IMR-90 (cell line): ENCODE results near the gene BTNL3. TPM values are rescaled to one million over a fixed set of nuclear protein-coding genes. Genes with fewer than 3 reads are reported as not detected.

Source experiments
- ATAC-seq: fragments of 200-7000 bp; cut with Tn5 transposase; 2 replicates; pipeline ENCODE4 v1.9.1; 2020; ENCODE audit warnings: low read depth, mild to moderate bottlenecking, moderate library complexity
- BruUV-seq: library from RNA; stranded (reverse); fragments of 400-500 nt; replicated peaks from 2 replicates; lab custom pipeline; 2021; lab: Mats Ljungman, UMichigan
- CTCF ChIA-PET: fragments of 300-600 bp; formaldehyde crosslinking; extraction: SDS; loops from one replicate; lab custom pipeline; 2021; ENCODE audit warnings: antibody characterized with exemption; lab: Yijun Ruan, JAX
- POLR2A ChIA-PET: fragments of 300-600 bp; sonication (Branson Sonifier 250); formaldehyde crosslinking; loops from one replicate; lab custom pipeline; 2022; ENCODE audit warnings: antibody characterized with exemption; ENCODE audit not compliant: unreplicated experiment; lab: Charles Lee
- DNase-seq: peaks from one replicate; pipeline ENCODE4 v3.0.0; 2013
- H2AFZ ChIP-seq: replicated peaks from 2 replicates; pipeline ENCODE3; 2013; ENCODE audit warnings: low read length, mild to moderate bottlenecking; ENCODE audit not compliant: poor library complexity
- H2AK5ac ChIP-seq: 2 replicates; pipeline ENCODE4 v1.6.1; 2013; ENCODE audit warnings: low read depth, low read length, inconsistent platforms
- H2AK9ac ChIP-seq: replicated peaks from 2 replicates; pipeline ENCODE3; 2013; ENCODE audit warnings: mild to moderate bottlenecking, low read depth, low read length, moderate library complexity; ENCODE audit not compliant: poor library complexity
- H2BK120ac ChIP-seq: 2 replicates; pipeline ENCODE4 v1.6.1; 2013; ENCODE audit warnings: low read depth, low read length, inconsistent platforms
- H2BK15ac ChIP-seq: 3 replicates; pipeline ENCODE4 v1.6.1; 2013; ENCODE audit warnings: low read depth, low read length, inconsistent platforms
- H2BK20ac ChIP-seq: 2 replicates; pipeline ENCODE4 v1.6.1; 2013; ENCODE audit warnings: low read depth, mild to moderate bottlenecking, inconsistent platforms, low read length, moderate library complexity
- H2BK5ac ChIP-seq: 2 replicates; pipeline ENCODE4 v1.6.1; 2013; ENCODE audit warnings: mild to moderate bottlenecking, low read depth, low read length, inconsistent platforms; ENCODE audit not compliant: poor library complexity, severe bottlenecking
- H3K14ac ChIP-seq: replicated peaks from 2 replicates; pipeline ENCODE4 v1.6.1; 2013; ENCODE audit warnings: low read depth, low read length, inconsistent platforms
- H3K18ac ChIP-seq: 2 replicates; pipeline ENCODE4 v1.6.1; 2013; ENCODE audit warnings: low read depth, low read length, control low read depth
- H3K23ac ChIP-seq: 2 replicates; pipeline ENCODE4 v1.6.1; 2013; ENCODE audit warnings: low read depth, low read length, inconsistent platforms
- H3K27ac ChIP-seq: 2 replicates; pipeline ENCODE4 v1.5.1; 2013; ENCODE audit warnings: mild to moderate bottlenecking, control low read depth, low read length; ENCODE audit not compliant: insufficient read depth
- H3K27me3 ChIP-seq: 2 replicates; pipeline ENCODE4 v1.6.1; 2013; ENCODE audit warnings: low read length; ENCODE audit not compliant: control insufficient read depth, insufficient read depth
- H3K36me3 ChIP-seq: 2 replicates; pipeline ENCODE4 v1.6.1; 2013; ENCODE audit warnings: low read length, mixed read lengths; ENCODE audit not compliant: control insufficient read depth, insufficient read depth
- H3K4ac ChIP-seq: 2 replicates; pipeline ENCODE4 v1.6.1; 2013; ENCODE audit warnings: low read depth, low read length, inconsistent platforms
- H3K4me1 ChIP-seq: 2 replicates; pipeline ENCODE4 v1.6.1; 2013; ENCODE audit warnings: low read length, mixed read lengths; ENCODE audit not compliant: control insufficient read depth, insufficient read depth
- H3K4me2 ChIP-seq: 2 replicates; pipeline ENCODE4 v1.6.1; 2013; ENCODE audit warnings: low read depth, mild to moderate bottlenecking, control low read depth, low read length, moderate library complexity
- H3K4me3 ChIP-seq: 2 replicates; pipeline ENCODE4 v1.5.1; 2013; ENCODE audit warnings: low read depth, mild to moderate bottlenecking, control low read depth, low read length, moderate library complexity; ENCODE audit not compliant: insufficient read depth
- H3K56ac ChIP-seq: 2 replicates; pipeline ENCODE4 v1.6.1; 2013; ENCODE audit warnings: low read length, inconsistent platforms; ENCODE audit not compliant: insufficient read depth; ENCODE audit errors: extremely low read depth
- H3K79me1 ChIP-seq, 2 experiments: 2 replicates each; pipeline ENCODE4 v1.6.1; 2013; ENCODE audit warnings: low read length in 2 of 2, inconsistent platforms in 1 of 2, low read depth in 1 of 2
- H3K9ac ChIP-seq: 2 replicates; pipeline ENCODE4 v1.6.1; 2013; ENCODE audit warnings: low read depth, low read length, control low read depth
- H3K9me1 ChIP-seq: 2 replicates; pipeline ENCODE4 v1.6.1; 2013; ENCODE audit warnings: low read length, inconsistent platforms; ENCODE audit not compliant: insufficient read depth
- H3K9me3 ChIP-seq: 2 replicates; pipeline ENCODE4 v1.6.1; 2013; ENCODE audit warnings: low read length; ENCODE audit not compliant: control insufficient read depth, insufficient read depth
- H4K20me1 ChIP-seq: 2 replicates; pipeline ENCODE4 v1.6.1; 2013; ENCODE audit warnings: low read length, inconsistent platforms; ENCODE audit not compliant: insufficient read depth
- H4K5ac ChIP-seq: 2 replicates; pipeline ENCODE4 v1.6.1; 2013; ENCODE audit warnings: mild to moderate bottlenecking, low read depth, low read length, control low read depth
- H4K8ac ChIP-seq, 2 experiments: 2 replicates each; pipeline ENCODE4 v1.6.1; 2013; ENCODE audit warnings: low read depth in 2 of 2, low read length in 2 of 2, control low read depth in 1 of 2, inconsistent platforms in 1 of 2
- H4K91ac ChIP-seq: 2 replicates; pipeline ENCODE4 v1.6.1; 2013; ENCODE audit warnings: low read depth, low read length, inconsistent platforms; ENCODE audit not compliant: insufficient read depth
- CEBPB ChIP-seq: IDR thresholded peaks from 2 replicates; pipeline ENCODE4 v1.6.1; 2012; ENCODE audit warnings: low read depth, low read length, improper control_type of control experiment
- CHD1 ChIP-seq: IDR thresholded peaks from 2 replicates; pipeline ENCODE4 v1.6.1; 2012; ENCODE audit warnings: low read depth, low read length, improper control_type of control experiment
- CTCF ChIP-seq: conservative IDR thresholded peaks from 2 replicates; pipeline ENCODE4 v1.5.1; 2012; ENCODE audit warnings: mild to moderate bottlenecking, low read depth, low read length, improper control_type of control experiment
- MAFK ChIP-seq: IDR thresholded peaks from 2 replicates; pipeline ENCODE4 v1.6.1; 2012; ENCODE audit warnings: low read depth, low read length, improper control_type of control experiment
- MXI1 ChIP-seq: IDR thresholded peaks from 2 replicates; pipeline ENCODE4 v1.6.1; 2012; ENCODE audit warnings: low read depth, mild to moderate bottlenecking, low read length, moderate library complexity, borderline replicate concordance
- NFE2L2 ChIP-seq: fragments of 150-350 bp; IDR thresholded peaks from 2 replicates; pipeline ENCODE4 v1.6.1; 2016; ENCODE audit warnings: low read depth, mild to moderate bottlenecking, low read length
- RAD21 ChIP-seq: IDR thresholded peaks from 2 replicates; pipeline ENCODE4 v1.6.1; 2012; ENCODE audit warnings: low read length, improper control_type of control experiment
- RCOR1 ChIP-seq: IDR thresholded peaks from 2 replicates; pipeline ENCODE4 v1.6.1; 2012; ENCODE audit warnings: mild to moderate bottlenecking, low read length, improper control_type of control experiment; ENCODE audit not compliant: insufficient replicate concordance
- SMC3 ChIP-seq: fragments of 150-350 bp; IDR thresholded peaks from 2 replicates; pipeline ENCODE4 v1.6.1; 2016; ENCODE audit warnings: low read depth, mild to moderate bottlenecking, antibody characterized with exemption, low read length, moderate library complexity
- USF2 ChIP-seq: fragments of 150-350 bp; IDR thresholded peaks from 2 replicates; pipeline ENCODE4 v1.6.1; 2017; ENCODE audit warnings: mild to moderate bottlenecking, antibody characterized with exemption, low read length, low read depth
- WGBS, 2 experiments: methylation state at CpG; one replicate each; pipeline versions ENCODE4 v1.1.5 to v1.1.7; 2013; ENCODE audit warnings: missing lambda C conversion rate in 2 of 2; ENCODE audit not compliant: insufficient read length in 1 of 2; ENCODE audit errors: extremely low coverage in 2 of 2; 5-methylcytosine and 5-hydroxymethylcytosine counted together
- dilution Hi-C: fragments of 300-500 bp; cut with HindIII; formaldehyde crosslinking; loops from one replicate; pipeline ENCODE4 v1.14.3; 2018; ENCODE audit warnings: low sequenced_read_pairs; ENCODE audit not compliant: unreplicated experiment
- in situ Hi-C: fragments of 300-500 bp; cut with MboI; formaldehyde crosslinking; loops from 3 replicates; pipeline ENCODE4 v1.14.3; 2019; ENCODE audit warnings: low sequenced_read_pairs, inconsistent platforms, mixed read lengths
- intact Hi-C: fragments of 100-400 bp; cut with micrococcal nuclease; formaldehyde crosslinking; loops from 2 replicates; pipeline ENCODE4 v1.10.0; 2022
- polyA plus RNA-seq, 3 experiments: library from polyadenylated mRNA; depleted of rRNA; stranded (reverse); fragments of >200 nt; gene quantifications; 2 replicates each; pipeline ENCODE4 v1.2.3, GENCODE V29; 2012; ENCODE audit warnings: low replicate concordance in 1 of 3
- total RNA-seq: library from RNA; depleted of rRNA; stranded (reverse); fragments of >200 nt; gene quantifications from 2 replicates; pipeline ENCODE4 v1.2.3, GENCODE V29; 2012

The BTNL3 gene
- total and polyA plus RNA-seq, 2 of the 4 experiments (the other 2 are of a cell fraction), result not detected

GRCh38 chr5:180970875-180971274 lies 17.8 kb upstream of the BTNL3 start:
- H3K4me1 ChIP-seq, result no peaks in the 10 kb centered on the region
- in situ Hi-C loops, result no loop called here
- H4K5ac ChIP-seq, result no peak overlapping the region
- H2AFZ ChIP-seq, result no peak overlapping the region
- no peaks in the 10 kb centered on the region for H3K27me3 ChIP-seq
- no peak overlapping the region for H4K91ac ChIP-seq
- H3K4me3 ChIP-seq, result no peak overlapping the region
- no peak overlapping the region for H2BK15ac ChIP-seq
- H2BK5ac ChIP-seq, result no peak overlapping the region
- dilution Hi-C loops, result no loop called here
- no peak overlapping the region for H3K18ac ChIP-seq
- TF ChIP-seq MAFK, result no peak
- no peak for TF ChIP-seq NFE2L2
- no peak for TF ChIP-seq RCOR1
- TF ChIP-seq CEBPB, result no peak
- no peak for TF ChIP-seq CTCF
- no peak for TF ChIP-seq MXI1
- no peak for TF ChIP-seq SMC3
- no peak for TF ChIP-seq USF2
- no peak for TF ChIP-seq CHD1
- no peak for TF ChIP-seq RAD21
- H3K14ac ChIP-seq, result no peak overlapping the region
- no peaks in the 10 kb centered on the region for H3K36me3 ChIP-seq
- intact Hi-C loops, result no loop called here
- H3K79me1 ChIP-seq, result no peaks in the 10 kb centered on the region
- no peak for DNase-seq
- ATAC-seq, result no peak
- no peaks in the 10 kb centered on the region; the same call in 1 of the 2 replicates for H3K9me3 ChIP-seq
- H3K9ac ChIP-seq, result no peak overlapping the region
- H3K9me1 ChIP-seq, result no peaks in the 10 kb centered on the region
- H4K8ac ChIP-seq, result no peak overlapping the region
- H3K27ac ChIP-seq, result no peak overlapping the region
- no peak overlapping the region for H2BK20ac ChIP-seq
- BruUV-seq, result no TSS peak
- no peak overlapping the region for H3K4me2 ChIP-seq
- ChIA-PET POLR2A (no interaction called here), CTCF (no interaction called here)
- no peaks in the 10 kb centered on the region for H4K20me1 ChIP-seq
- H2BK120ac ChIP-seq, result no peak overlapping the region
- H3K56ac ChIP-seq, result no peak overlapping the region
- H2AK9ac ChIP-seq, result no peak overlapping the region
- no peak overlapping the region for H3K4ac ChIP-seq
- no CpG with 5 or more reads among the region's 4 CpGs for WGBS, 2 experiments
- no peak overlapping the region for H2AK5ac ChIP-seq
- H3K23ac ChIP-seq, result no peak overlapping the region
